ENCODE results near the gene MRPL44.

- TF ChIP-seq EZH2 (IDR thresholded peaks at IDR 0.05) (no peak), EZH2phosphoT487 (IDR thresholded peaks at IDR 0.05) (peak; percentile 67)
Measured at GRCh38 chr2:223952280-223952968, 4.8 kb upstream of the MRPL44 start.
